GM10847 (cell line): ENCODE measurements around the gene PDSS2.

Experiments
- POLR2A ChIP-seq: IDR thresholded peaks from 2 replicates; pipeline ENCODE4 v1.6.1; 2011; ENCODE audit not compliant: insufficient read length; ENCODE audit errors: extremely low read depth

PDSS2 gene

DNA sequence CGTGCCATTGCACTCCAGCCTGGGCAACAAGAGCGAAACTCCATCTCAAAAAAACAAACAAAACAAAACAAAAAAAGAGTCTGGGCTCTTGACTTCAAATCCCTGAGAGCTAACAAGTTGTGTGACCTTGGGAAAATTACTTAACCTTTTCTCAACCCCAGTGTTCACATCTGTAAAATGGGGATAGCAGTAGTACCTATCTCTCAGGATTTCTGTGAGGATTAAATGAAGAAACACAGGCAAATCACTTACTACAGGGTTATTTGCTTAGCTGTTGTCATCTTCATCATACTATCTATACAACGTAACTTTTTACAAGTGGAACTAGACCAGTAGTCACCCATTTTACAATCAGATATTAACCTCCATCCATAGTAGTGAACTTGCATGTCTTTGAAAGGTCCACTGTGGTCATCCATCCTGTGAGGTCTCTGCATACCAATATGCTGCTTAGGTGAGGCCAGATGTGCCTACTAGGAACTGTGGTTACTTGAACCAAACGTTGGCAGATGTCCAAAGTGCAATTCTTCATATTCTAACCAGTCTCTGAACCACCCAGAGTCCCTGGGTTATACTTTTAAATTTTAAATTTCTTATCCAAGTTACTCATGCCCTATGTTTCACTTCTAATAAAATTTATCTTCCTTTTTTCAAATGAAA lies 215.2 kb downstream of the PDSS2 start:
- TF ChIP-seq POLR2A = no peak

DNA sequence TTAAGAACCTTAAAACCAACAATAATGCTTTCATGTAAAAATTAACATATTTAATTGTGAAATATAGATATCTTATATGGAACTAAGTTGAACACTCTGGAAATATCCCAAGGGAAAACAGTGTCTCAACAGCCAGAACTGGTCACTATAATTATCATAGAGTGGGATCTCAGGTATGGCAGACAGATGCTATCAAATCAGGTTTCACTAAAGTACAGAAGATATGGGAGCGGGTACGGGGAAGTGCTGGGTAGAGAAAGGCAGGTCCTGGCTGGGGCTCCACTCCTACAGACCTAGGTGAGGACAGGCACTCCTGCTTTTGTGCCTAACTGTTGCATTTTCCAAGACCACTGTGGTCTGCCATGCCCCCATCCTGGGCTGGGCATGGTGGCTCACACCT lies 215.9 kb downstream of the PDSS2 start:
- no peak for TF ChIP-seq POLR2A

DNA sequence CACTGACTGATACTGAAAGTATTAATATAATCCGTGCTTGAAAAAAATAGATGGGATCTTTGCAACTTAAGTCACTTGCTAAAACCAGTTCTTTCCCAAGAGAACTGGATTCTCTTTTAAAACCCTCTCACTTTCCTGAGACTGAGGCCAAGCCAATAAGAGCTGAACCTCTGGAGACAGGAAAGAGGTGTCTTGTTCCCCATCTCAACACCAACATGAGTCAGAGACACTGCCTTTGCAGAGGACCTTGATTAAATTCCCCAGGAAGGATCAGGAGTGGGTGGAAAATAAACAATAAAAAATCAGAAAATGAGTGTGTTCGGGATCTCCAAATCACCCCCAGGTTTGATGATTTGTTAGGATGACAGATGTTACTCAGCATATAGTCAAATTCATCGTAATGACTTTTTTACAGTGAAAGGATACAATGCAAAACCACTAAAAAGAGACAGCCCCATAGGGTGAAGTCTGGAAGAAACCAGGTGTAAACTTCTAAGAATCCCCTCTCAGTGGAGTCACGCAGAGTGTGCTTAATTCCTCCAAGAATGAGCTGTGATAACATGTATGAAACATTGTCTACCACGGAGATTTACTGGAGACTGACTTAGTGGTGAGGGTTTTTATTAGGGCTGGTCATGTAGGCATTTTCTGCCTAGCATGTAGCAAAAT lies 221.2 kb downstream of the PDSS2 start:
- no peak for TF ChIP-seq POLR2A

DNA sequence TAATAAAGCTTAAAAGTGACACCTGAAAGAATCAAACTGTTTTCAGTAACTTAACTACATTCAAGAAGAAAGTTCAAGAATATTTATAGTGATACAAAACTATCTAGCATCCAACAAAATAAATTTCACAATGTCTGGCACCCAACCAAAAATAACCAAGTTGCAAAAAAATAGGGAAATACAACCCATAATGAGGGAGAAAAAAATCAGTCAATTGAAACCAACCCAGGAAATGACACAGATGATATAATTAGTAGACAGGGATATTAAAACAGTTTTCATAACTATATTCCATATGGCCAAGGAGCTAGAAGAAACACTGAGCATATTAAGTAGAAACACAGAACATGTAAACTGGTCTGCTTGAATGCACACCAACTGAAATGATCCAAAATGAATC lies 223.9 kb downstream of the PDSS2 start:
- no peak for TF ChIP-seq POLR2A

DNA sequence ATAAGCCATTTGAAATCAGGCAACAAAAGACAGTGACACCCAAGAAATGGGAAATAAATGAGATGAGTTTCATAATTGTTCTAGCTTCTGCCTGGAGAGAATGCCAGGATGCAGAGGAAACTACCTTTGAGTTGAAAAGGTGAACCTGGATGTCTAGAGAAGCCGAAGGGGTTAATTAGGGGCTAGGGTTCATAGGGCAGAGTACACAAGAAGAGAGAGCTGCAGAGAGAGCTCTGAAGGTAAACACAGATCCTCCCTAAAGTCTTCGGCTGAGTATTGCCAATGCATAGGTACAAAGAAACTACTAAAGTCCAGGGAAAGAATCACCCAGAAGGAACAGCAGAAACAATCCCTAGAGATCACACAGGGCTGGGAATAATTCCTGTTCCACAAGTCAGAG lies 224.4 kb downstream of the PDSS2 start:
- TF ChIP-seq POLR2A = no peak

DNA sequence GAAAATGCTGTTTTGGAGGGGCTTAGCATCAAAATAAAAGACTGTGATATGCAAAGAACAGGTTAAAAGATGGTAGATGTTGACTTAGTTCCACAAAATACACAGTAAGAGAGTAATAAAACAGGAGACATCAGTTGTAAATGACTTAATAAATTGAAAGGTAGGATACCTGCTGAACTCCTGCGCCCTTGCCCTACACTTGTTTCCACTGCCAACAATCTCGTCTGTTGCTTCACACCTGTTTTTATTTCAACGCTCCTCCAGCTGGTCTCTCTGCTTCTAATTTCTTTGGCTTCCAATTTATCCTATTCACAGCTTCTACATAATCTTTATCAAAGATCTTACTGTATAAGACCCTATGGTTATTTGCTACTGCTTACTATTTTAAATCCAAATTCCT lies 228.1 kb downstream of the PDSS2 start:
- no peak for TF ChIP-seq POLR2A

DNA sequence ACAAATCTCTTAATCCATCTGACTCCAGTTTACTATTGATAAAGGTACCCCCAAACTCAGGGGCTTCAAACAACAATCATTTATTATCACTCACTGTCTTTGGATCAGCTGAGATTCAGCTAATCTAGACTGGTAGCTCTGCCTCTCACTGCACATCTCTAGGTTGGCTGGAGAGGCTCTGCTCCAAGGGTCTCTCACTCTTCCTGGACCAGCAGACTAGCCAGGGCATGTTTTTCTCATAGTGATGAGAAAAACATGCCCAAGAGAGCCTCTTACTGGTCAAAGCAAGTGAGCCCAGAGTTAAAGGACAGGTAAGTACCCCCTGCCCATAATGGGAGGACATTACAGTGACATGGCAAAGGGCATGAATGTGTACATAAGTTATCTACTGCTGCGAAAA lies 228.9 kb downstream of the PDSS2 start:
- no peak for TF ChIP-seq POLR2A

DNA sequence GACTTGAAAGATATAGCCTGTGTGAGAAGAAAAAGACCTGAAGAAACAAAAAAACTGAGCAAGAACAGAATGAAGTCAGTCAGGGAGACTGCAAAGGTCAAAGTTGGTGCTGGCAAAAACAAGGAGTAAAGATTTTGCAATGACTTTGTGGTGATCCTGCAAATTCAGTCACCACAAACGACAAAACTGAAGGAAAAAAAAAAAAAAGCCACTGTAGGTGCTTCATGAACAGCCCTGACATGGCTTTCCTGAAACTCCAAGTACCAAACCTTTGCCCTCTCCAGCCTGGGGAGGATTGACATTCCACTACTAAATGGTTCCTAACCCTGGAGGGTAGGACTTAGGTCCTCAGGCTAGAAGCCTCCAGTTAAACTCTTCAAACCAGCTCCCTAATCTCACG lies 229.3 kb downstream of the PDSS2 start:
- TF ChIP-seq POLR2A = no peak

DNA sequence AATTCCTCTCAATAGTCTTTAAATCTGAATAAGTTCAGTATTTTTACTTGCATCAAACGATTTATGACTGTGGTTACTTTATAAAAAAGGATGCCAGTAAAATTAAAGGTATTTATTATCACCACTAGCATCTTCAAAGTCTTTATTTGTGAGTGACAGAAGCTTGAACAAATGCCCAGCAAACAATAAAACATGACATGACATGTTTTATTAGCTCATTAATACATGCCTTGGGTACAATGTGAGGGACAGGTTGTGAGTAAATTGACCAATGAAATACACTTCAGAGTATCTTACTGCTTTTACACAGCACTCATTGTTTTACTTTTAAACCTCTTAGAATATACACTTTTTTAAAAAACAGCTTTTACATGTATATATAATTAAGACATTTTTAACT lies 230.6 kb downstream of the PDSS2 start:
- TF ChIP-seq POLR2A = no peak

DNA sequence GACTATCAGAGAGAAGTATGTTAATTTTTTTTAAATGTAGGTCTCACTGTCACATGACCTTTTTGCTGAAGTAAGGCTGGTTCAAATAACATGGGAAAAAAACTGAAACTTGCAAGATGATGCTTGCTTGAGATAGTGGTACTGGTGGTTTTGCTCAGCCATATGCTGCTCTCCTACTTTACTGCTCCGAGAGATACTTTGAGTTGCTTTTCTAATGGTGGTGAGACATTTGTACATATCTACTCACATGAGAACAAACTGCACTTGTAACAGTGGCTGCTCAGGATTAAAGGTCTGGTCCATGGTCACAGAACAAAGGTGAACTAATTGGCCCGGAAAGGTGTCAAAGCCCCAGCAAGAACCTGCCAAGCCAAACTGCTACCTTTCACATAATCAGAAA lies 237.8 kb downstream of the PDSS2 start:
- no peak for TF ChIP-seq POLR2A

DNA sequence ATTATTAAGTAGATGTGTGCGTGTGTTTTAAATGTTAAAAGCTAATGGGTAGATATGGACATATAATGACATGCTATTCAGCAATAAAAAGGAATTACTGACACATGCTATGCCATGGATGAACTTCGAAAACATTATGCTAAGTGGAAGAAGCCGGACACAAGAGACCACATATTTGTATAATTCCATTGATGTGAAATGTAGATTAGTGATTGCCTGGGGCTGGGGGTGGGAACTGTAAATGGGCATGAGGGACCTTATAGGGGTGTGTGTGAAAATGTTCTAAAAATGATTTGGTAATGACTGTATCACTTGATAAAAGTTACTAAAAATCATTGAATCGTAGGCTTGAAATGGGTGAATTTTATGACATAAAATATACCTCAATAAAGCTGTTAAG lies 239.5 kb downstream of the PDSS2 start:
- TF ChIP-seq POLR2A = no peak

DNA sequence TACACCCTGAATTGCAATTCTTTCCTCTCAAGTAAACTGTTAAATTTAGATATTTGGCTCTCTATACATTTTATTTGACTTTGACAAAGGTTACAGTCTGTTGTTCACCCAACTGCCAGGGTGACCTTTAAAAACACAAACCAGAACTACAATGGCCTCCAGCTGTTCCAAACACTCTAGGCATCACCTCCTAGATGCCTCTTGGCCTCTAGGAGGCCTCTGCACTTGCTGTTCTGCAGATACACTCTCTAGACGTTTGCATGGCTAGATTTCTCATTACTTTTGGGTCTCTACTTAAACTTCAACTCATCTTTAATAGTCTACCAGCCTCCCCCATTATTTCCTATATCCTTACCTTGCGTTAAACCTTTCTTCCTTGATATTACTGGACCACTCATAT lies 241.2 kb downstream of the PDSS2 start:
- TF ChIP-seq POLR2A = no peak

DNA sequence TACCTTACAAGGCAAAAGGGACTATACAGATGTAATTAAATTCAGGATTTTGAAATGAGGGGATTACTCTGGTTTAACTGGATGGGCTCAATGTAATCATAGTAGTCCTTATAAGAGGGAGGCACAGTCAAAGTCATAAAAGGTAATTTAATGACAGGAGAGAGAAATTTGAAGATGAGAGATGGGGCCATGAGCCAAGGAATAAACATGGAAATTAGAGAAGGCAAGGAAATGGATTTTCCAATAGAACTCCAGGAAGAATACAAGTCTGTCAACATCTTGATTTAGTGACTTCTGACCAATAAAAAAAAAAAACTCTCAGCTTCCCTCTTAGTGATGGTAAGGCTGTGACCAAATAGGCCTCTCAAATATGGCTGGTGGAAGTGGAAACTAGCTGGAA lies 242.1 kb downstream of the PDSS2 start:
- TF ChIP-seq POLR2A = no peak

DNA sequence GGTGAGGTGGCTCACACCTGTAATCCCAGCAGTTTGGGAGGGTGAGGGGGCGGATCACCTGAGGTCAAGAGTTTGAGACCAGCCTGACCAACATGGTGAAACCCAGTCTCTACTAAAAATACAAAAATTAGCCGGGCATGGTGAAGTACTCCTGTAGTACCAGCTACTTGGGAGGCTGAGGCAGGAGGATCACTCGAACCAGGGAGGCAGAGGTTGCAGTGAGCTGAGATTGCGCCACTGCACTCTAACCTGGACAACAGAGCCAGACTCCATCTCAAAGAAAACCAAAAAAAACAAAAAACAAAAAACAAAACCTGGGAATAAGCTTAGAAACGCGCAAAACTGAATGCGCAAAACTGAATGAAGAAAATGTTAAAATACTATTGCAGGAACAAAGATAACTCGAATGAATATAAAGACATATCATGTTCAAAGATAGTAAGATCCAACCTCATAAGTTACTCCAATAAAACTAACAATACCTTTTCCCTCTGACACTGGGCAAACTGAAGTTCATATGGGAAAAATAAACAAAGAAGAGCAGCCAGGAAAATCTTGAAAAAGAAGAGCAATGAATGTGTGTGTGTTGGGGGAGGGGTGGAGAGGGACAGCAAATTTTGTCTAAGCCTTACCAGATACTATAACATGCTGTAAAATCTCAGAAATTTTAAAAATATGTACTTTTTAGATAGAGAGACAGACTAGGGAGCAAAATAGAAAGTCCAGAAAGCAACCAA lies 243.0 kb downstream of the PDSS2 start:
- no peak for TF ChIP-seq POLR2A

DNA sequence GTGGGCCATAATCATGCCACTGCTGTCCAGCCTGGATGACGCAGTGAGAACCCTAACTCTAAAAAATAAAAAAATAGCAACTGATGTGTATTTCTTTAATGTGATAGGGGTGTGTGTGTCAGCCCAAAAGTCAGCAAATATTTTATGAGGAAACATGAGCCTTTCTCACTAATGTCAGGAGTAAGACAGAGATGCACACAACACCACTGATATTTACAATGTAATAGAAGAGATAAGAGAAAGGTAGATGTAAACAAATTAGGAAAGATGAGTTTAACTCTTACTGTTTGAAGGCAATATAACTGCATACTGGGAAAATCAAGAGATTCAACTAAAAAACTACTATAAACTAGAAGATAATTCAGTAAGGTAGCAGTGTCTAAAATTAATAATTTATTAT lies 244.0 kb downstream of the PDSS2 start:
- no peak for TF ChIP-seq POLR2A

DNA sequence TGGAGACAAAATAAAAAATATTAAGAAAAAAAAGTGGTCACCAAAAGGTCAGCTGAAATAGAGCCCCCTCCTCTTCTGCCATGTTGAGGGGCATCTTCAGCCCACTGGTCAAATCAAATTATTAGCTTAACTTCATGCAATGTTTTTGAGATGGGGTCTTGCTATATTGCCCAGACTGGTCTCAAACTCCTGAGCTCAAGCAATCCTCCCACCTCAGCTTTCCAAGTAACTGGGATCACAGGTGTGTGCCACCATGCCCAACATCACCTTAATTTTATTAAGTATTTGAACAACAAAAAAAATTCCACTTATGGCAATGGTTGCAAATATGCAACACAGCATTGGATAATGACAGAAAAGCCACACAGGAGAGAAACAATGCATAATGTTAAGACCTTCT lies 244.7 kb downstream of the PDSS2 start:
- no peak for TF ChIP-seq POLR2A

DNA sequence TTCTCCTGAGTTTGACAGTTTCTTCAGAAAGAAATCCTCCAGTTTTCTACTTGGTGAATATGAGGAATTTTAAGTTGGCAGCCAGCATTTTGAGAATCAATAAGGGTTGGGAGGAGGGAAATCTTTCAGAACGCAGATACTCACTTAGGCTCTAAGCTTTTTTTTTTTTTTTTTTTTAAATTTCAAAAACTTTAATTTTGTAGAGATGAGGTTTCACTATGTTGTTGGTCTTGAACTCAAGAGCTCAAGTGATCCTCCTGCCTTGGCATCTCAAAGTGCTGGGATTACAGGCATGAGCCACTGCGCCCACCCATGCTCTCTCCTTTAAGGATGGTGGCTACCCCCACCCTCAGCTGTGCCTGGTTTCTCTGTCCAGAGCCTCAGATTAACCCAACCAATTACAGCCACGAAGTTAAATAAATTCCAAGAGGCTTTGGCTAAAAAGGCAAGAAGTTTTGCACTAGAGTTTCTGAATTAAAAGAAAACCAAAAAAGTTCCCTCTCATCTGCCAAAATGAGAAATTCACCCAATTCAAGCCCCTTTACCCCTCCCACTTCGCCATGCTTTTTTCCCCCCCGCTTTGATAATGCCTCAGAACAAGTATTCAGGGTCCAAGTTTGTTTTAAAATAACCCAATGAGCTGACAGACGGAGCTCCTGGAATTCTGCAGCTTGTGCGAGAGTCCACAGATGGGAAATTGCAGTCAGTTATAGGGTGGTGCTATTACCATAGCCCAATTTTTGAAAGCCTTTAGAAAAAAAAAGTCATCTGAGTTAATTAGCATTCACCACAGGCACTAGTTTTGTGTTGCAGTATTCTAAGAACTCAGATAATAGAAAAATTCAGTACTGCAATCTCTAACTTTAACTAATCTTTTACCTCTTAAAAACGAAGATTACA lies 249.7 kb downstream of the PDSS2 start:
- no peak for TF ChIP-seq POLR2A
